Activated CD4-positive, alpha-beta T cell treated with anti-CD3 and anti-CD28 coated beads for 1 hour (primary cell): ENCODE results near the gene RPS17.
A peak's percentile ranks its signal among the peaks of the same experiment; 100 is the strongest.

ENCODE experiments used
- DNase-seq: peaks from one replicate; pipeline ENCODE4 v3.0.0-alpha.2; 2020

Gene RPS17

DNA sequence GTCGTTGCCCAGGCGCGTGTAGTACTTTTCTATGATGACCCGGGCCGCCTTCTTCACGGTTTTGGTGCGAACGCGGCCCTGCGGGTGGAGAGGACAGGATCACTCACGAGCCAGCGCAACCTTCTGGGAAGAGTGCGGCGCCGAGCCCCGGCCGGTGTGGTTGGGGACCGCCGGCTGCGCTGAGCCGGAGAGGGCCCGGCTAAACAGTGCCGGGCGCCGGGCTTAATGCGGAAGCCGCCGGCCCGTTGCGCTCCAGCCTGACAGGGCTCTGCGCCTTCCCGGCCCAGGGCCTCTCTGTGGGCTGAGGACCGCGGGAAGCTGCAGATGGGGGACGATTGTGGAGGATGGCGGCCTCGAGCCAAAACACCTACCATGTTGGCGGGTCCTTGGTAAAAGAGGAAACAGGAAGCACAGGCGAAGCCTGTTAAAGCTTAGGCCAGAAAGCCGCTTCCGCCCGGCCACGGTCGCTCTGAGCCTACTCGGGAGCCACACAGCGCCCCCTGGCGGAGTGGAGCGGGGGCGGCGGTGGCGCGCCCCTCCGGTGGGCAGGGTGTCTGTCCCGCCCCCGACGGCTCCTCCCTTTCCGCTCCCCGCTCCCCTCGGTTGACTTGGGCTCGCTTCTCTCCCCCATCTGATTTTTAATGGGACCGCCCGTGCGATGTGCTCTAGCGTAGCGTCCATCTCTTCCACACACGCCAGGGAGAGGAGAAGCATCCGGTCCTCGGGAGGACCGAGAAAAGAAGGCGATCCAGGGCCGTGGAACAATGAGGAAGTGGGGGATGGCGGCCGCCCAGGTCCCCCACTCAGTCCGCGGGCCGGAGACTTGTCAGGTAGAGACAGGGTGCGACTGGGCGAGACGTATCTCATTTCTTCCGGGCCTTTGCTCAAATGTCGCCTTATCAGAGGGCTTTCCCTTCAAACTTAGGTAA, at the start of gene RPS17:
RPS17 (minus strand) TSS at position 403 of the 929 bp plus-strand sequence; CDS start at position 374, 29 bp downstream.
- peak; percentile 97 for DNase-seq

DNA sequence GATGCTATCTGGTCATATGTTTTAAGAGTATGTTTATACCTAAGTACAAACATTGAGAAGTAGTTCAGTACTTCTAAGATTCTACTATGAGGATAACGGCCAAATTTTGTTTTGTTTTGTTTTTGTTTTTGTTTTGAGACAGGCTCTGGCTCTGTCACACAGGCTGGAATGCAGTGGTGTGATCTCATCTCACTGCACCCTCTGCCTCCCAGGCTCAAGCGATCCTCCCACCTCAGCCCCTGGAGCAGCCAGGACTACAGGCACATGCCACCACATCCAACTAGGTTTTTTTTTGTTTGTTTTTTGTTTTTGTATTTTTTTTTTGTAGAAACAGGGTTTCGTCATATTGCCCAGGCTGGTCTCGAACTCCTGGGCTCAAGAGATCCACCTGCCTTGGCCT, 47.5 kb upstream of the RPS17 start:
- DNase-seq, result no peak

DNA sequence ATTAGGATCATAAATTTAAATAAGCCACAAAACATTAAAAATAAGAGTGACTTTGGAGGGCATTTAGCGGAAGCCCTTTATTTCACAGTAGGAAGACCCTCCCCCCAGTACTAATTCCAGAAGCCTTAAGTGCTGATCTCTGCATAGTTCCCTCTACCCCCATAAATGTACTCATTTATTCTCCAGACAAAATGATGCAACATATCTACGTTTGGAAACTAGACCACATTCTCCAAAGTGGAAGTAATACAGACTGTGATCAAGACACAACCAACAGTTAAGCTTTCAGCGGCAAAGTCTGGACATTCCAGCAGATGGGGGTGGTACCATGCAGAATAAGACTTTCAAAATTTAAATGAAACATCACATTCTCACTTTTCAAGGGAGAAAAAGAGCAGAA, 44.8 kb upstream of the RPS17 start:
- DNase-seq, result no peak

DNA sequence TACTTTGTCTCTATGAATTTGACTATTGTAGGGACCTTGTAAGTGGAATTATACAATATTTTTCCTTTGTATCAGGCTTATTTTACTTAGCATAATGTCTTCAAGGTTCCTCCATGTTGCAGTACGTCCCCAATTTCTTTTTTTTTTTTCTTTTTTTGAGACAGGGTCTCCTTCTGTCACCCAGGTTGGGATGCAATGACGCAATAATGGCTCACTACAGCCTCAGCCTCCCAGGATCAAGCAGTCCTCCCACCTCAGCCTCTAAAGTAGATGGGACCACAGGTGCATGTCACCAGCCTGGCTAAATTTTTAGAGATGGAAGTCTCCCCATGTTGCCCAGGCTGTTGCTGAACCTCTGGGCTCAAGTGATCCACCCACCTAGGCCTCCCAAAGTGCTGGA, 40.5 kb upstream of the RPS17 start:
- no peak for DNase-seq

DNA sequence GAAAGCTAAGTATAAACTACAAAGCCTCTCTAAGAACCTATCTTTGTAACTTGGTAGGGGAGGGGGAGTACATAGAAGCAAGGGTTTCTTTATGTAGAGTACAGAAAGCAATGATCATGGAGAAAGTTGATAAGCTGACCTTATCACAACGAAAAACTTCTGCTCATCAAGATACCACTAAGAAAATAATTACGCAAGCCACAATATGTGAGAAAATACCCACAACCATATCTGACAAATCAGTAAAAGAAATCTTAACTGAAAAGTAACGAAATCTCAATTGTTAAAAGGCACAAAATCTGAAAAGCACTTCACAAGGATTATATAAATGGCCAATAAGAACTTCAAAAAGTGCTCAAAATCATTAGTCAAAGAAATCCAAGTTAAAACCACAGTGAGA, 35.1 kb upstream of the RPS17 start:
- no peak for DNase-seq

DNA sequence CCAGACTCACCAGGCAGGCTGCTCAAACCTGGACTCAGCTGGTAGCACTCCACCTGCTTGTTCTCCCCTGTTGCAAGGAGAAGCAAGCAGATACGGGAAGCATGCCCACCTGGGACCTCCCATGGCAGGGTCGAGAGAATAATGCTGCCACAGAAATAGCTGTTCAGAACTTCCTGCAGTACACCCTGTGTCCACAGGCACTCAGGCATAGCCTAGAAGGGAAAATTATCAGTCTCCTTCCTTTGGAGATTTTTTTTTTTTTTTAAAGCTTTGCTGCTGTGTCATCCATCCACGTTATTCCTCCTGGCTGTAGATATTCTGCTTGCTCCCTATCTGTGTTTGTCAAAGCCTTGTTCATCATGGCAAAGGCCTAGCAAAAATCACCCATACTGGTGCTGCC, 32.7 kb upstream of the RPS17 start:
- DNase-seq, result no peak

DNA sequence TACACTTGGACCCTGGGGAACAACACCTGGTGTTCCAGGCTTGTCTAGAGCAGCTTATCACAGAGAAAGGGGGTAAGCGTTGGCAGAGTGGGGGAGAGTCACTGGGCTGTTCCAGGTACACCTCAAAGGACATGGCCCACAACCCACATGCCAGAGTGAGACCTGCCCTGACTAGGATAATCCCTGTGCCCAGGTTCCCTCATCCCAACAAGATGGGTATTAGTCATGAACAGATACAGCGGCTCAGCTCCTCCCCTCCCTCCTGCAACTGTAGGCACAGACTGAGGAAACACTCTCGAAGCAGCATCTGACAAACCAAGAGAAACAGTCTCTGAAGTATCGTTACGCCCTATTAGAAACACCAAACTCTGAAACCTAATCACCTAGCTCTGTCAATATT, 32.1 kb upstream of the RPS17 start:
- no peak for DNase-seq

DNA sequence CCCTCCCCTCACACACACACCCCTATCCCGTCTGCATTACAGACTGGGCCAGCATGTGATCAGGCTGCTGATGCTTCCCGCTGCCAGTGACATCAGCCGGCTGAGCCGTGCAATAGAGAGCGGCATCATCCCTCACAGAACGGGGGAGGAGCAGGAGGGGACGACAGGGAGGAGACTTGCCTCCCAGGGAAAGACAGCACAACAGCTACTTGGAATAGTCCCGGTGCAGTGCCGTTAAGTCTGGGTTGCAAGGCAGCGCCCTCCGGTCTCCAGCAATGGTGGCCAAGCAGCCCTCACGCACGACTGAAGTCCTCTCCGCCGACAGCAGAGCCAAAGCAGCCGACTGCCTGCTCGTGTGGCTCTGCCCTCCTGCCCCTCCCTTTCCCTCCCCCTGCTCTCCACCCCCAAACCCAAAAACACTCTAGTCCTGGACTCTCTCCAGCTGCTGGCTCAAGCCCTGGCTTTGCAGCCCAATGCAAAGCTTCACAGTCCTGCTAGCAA, 31.5 kb upstream of the RPS17 start:
- no peak for DNase-seq

DNA sequence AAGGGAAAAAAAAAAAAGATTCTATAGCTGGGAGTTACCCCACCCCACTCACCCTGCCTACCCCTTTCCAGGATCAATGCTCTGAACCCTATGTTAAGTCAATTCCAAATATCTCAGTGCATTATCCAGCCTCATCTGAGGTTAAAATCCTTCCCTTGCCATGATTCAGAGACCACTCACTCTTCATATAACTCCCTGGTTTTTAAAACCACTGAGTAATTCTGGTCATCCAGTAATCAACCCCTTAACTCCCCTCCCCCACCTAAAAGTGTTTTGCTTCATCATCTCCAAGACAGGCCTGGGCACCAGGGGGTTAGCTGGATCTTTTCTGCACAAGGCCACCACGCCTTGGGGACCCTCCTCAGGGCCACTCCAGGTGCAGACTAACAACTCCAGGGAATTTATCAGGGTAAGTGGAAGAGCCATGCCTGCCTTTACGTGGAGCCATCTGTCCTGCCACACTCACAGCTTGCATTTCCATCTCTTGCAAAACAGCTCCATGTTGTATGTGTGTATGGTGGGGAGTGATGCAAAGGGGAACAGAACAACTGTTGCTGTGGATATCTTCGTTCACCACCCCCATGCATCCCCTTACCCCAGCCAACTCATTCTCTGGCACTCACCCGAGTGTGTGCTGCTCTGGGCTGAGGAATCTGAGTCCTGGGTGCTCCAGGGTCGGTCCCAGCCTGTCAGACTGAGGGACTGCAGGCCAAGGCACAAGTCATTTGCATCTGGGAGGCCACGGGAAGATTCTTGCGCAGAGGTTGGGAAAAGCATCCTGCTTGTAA, 30.7 kb upstream of the RPS17 start:
- DNase-seq, result no peak

DNA sequence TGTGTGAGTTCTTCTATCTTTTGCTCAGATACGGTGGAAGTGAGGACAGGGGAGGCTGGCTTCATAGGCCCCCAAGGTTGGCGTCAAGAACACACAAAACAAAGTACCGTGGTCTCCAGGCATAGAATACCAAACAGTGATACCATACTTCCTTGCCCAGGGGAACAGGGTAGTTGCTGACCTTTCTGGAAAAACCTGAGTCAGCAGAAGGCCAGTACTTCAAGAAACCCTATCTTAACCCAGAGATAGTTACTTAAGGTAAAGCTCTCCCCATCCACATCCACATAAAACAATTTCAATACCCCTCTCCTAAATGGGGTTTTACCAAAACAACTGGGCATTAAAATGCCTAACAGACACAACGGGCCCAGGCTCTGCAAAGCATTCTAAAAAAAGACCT, 29.6 kb upstream of the RPS17 start:
- DNase-seq, result no peak

DNA sequence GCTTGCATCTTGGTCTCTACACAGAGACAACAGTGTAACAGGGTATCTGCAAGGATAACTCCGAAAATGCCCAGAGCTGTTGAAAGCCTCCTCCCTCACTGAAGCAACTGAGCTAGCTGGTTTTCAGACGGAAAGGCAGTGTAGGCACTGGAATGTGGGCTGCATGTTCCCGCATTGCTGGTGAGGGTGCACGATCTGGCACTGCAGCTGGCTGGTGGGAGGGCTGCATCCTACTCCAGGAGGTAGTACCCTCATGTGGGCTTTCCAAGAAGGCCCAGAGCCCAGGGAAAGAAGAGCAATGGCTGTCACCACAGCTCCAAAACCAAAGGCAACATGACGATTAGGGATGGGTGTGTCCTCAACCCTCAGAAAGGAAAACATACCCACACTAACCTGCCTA, 28.7 kb upstream of the RPS17 start:
- no peak for DNase-seq

DNA sequence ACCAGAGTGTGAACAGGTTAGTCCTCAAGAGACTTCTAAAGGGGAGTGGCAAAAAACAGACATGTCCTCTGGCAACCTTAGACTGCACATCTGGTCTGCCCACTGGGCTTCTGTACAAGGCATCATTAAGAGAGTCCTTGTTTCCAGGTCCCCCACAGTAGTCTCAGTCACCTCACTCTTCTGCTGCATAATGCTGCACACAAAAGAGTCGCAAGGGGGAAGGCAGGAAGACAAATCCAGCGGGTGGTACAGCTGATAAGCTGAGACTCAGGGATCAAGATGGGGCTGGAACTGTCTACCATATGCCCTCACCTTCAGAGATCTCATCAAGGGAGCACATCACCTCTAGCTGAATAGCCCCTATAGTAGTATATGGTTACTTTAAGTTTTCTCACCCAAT, 27.4 kb upstream of the RPS17 start:
- no peak for DNase-seq

DNA sequence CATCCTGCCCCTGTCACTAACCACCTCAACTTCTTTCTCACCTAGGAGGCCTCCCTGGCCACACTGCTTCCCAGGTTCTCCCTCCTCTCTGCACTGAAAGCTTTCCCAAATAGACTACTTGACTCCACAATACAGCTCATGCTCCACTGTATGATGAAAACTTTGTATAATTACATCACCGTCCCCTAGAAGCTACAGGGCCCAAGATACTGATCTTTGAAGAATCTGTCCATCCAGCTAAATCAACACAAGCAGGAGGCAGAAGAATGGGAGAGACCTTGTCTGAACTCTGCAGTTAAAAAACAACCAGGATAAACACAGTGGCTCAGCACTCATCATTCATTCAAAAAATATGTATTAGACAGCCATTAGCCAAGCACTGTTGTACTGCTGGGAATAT, 26.4 kb upstream of the RPS17 start:
- no peak for DNase-seq

DNA sequence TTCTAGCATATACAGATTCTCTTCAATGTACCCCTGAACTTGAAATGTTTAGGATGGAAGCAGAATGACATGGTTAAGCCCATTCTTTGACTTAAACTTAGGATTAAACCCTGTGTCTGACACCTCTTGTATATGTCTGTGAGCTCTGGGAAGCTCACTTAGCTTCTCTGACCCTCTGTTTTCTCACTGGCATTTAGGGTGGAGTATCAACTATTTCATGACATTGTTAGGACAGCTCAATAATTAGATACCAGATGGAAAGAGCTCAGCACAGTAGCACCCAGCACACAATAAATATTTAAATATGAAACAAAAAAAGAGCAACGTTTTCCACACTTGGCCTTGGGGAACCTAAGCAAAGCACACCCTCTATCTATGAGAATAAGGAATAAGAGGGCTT, 18.2 kb upstream of the RPS17 start:
- DNase-seq, result no peak

DNA sequence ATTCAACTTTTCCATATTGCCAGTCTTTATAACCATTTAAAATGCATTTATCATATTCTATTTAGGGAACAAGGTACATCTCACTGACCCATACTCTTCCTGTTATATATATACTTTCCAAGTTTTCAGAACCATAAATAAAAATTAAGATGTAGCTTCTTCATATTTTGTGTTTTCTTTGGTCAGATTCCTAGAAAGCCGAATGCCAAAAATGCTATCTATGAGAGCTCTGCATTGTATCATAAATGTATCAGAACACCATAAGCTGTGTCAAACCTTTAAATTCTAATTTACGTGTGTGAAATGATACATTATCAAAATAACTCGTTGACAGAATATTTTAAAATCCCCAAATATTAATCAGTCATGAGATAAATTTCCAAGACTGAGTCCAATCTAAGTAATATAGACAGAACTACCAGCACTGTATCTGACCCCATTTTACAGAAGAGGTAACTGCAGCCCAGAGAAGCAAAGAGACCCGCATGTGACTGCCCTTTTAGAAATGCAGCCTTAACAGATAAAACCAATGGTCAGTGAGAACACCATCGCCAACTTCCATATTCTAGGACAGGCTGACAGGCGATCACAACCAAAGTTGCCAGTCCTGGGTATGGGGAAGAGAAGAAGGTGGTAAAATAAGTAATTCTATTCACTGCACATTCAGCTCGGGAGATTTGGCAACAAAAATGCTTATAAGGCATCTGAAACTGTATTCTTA, 16.2 kb upstream of the RPS17 start:
- DNase-seq, result no peak

DNA sequence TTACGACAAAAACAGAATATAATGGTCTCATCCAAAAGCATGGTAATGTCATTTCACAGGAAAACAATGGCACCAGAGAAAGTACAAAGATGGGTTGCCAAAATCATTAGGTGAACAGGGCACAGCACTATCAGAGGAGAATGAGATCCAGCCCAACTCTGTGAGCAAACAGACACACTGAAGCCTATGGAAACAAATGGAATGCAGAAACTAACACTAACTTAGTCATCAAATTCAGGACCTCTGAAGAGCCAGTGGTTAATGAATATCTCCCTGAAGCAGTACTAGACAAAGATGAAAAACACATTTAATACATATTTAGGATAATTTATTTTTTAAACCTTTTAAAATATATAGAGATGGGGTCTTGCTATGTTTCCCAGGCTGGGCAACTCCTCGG, 14.6 kb upstream of the RPS17 start:
- DNase-seq, result no peak

DNA sequence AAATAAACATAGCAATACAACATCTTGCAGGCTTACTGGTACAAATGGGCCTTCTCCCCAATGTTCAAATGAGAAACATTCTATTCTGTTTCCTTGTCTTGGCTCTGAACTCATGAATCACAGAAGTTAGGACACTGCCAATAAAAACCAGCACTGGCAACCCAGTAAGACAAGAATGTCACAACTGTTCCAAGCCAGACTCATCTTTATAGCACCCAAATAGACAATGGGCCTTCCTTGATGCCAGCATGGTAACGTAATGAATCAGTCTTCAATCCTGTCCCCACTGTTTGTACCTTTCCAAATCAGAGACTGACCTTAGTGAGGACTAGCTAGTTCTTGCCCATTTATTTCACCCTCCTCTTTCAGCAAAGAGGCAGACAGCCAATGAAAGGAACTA, 14.1 kb upstream of the RPS17 start:
- DNase-seq, result no peak

DNA sequence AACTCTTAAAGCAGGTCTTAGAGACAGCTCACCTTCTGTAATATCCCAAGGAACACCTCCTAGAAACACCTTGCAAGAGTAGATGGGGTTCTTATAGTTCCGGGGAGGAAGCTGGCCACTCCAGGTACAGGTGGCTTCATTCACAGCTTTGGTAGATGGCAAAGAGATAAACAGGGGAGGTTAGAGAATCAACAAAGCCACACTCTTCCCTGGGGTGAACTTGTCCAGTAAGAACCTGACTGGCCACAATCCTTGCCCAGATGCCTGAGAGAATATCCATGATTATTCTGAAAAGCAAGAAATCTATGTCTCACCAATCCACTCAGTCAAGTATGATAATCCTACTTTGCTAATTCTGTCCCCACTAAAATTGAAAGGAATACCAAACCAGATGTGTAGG, 13.6 kb upstream of the RPS17 start:
- no peak for DNase-seq

DNA sequence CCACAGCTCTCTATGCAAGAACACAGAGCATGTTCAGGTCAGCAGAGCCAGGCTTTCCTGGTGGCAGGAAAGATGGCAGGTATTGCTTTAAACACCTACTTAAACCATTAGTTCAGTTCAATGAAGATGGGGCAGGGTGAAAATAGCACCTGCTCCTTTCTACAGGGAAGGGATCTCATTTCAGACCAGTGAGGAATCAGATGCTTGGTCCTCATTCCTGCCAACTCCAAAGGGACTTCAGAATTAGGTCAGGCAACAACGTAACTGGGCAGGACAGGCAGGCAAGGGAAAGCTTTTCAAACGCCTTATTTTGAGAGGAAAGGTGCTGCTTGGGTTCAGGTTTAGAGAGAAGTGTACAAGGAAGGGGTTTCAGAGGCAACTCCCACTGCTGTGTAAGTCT, 12.6 kb upstream of the RPS17 start:
- no peak for DNase-seq

DNA sequence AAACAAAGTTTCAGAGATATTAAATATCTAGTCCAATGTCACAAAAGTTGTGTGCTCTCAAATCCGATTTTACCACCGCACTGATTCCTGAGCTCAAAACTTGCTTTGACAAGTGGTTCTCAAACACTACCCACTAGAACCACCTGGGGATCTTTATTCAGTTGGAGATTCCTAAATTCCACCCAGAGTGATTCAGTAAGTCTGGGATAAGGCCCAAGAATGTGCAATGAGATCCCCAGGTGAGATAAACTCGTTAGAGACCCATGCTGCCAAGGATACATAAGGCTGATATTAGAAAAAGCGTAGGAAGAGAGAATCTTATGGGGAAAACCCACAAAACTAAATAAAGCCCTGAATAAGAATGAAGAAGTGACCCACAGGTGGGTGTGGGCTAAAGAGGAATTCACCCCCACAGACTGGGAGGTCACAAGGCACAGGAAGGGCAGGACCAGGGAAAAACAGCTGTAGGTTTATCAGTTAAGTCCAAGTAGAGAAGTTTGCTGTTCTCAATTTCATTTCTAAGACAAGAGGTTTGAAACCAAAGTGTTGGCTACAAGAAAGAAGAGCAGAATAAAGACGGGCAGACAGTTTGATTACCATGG, 11.5 kb upstream of the RPS17 start:
- no peak for DNase-seq

DNA sequence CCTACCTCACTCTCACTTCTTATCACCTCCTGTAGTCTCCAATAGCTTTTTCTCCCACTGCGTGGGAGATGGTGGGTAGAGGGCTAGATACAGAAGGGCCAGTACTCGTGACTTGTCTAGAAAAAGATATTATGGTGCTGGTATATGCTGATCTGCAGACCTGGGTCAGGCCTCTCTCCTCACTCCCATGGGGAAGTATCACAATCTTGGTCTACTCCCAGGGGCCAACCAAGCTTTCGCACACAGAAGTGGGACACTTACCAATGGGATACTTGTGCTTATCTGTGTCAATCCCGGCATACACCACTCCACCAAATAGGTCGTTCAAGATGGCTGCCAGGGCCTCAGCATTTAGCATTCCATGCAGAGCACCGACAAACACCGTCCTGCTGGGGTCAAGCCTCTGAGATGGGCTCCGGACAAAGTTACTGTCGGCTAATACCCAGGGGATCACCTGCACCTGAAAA, 9.0 kb upstream of the RPS17 start:
- no peak for DNase-seq

DNA sequence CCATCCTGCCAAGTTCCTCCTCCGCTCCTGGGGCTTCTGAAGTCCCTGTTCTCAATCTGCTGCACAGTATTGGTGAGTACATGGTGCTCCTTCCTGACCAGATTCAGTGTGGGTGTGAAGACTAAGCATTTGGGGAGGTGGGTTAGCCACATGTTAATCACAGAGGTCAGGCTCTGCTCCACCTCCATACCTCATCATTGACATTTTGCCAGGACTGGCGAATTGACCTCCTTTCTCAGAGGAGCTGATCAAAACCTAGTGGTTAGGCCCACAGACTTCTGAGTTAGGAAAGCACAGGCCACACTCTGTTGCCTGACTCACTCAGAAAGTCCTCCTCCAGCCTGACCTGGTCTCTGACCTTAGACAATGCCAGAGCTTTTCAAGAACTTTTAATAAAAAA, 8.4 kb upstream of the RPS17 start:
- DNase-seq, result no peak

DNA sequence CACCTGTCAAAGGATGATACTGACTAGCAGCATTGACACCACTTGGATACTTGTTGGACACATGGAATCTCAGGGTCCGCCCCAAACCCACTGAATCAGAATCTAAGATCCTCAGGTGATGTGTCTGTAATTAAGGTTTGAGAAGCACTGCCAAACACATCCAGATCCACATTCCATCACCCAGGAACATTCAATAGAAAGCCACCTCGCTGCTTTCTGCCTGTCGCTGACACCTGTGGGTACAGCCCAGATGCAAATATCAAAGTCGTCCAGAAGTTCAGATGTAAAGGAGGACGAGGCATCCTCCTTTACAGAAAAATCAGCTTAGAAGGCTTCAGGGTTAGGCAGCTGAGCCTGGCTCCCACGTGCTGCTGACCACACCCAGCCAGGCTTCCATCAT, 5.2 kb upstream of the RPS17 start:
- DNase-seq, result no peak
